ENCODE measurements around the gene WDR77.

DNA sequence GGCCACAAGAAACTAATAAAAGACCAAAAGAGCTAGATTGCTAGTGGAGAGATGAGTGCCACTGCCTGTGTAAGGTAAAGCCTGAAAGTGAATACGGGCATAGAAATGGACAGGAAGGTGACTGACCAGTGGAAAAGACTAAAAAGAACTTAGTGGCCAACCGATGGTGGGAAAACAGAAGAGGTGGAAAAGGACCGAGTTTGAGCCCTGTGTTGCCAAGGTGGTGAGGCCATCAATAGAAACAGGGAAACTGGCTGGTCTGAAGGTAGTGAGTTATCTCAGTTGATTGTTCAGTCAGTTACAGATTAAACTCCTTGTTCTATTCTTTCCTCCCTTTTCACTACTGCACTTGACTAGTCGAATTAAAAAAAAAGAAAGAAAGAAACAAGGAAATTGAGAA is 2.5 kb downstream of the WDR77 start:
- TF ChIP-seq MYC (IDR thresholded peaks at IDR 0.05; ENCODE audit: low read depth, low read length) (no peak), MYC (CRISPR knock-in tag; IDR thresholded peaks at IDR 0.05; ENCODE audit: borderline replicate concordance, low read depth) (no peak), CTCF (IDR thresholded peaks at IDR 0.05 in 2 of 3, conservative IDR thresholded peaks at IDR 0.05 in 1 of 3; ENCODE audit: insufficient read depth in 2 of 3, low read depth in 1 of 3, low read length in 3 of 3) (no peak), NR2C2 (CRISPR knock-in tag; IDR thresholded peaks at IDR 0.05) (no peak), NR2C2 (tag; IDR thresholded peaks at IDR 0.05) (no peak), C11orf30 (IDR thresholded peaks at IDR 0.05; ENCODE audit: low read depth) (no peak), RCOR1 (IDR thresholded peaks at IDR 0.05; ENCODE audit: borderline replicate concordance in 1 of 2, low read depth in 2 of 2, low read length in 2 of 2) (no peak), CHD2 (IDR thresholded peaks at IDR 0.05; ENCODE audit: low read depth, low read length) (no peak), MXI1 (IDR thresholded peaks at IDR 0.05; ENCODE audit: low read depth, low read length) (no peak), ZNF23 (CRISPR knock-in tag; IDR thresholded peaks at IDR 0.05) (no peak)
- TF ChIP-seq, protein P1, sequence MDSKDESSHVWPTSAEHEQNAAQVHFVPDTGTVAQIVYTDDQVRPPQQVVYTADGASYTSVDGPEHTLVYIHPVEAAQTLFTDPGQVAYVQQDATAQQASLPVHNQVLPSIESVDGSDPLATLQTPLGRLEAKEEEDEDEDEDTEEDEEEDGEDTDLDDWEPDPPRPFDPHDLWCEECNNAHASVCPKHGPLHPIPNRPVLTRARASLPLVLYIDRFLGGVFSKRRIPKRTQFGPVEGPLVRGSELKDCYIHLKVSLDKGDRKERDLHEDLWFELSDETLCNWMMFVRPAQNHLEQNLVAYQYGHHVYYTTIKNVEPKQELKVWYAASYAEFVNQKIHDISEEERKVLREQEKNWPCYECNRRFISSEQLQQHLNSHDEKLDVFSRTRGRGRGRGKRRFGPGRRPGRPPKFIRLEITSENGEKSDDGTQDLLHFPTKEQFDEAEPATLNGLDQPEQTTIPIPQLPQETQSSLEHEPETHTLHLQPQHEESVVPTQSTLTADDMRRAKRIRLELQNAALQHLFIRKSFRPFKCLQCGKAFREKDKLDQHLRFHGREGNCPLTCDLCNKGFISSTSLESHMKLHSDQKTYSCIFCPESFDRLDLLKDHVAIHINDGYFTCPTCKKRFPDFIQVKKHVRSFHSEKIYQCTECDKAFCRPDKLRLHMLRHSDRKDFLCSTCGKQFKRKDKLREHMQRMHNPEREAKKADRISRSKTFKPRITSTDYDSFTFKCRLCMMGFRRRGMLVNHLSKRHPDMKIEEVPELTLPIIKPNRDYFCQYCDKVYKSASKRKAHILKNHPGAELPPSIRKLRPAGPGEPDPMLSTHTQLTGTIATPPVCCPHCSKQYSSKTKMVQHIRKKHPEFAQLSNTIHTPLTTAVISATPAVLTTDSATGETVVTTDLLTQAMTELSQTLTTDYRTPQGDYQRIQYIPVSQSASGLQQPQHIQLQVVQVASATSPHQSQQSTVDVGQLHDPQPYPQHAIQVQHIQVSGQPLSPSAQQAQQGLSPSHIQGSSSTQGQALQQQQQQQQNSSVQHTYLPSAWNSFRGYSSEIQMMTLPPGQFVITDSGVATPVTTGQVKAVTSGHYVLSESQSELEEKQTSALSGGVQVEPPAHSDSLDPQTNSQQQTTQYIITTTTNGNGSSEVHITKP (IDR thresholded peaks at IDR 0.05; ENCODE audit: partially characterized antibody) = no peak
